Islet precursor cell (in vitro differentiated cells): ENCODE data around the gene ADGRG7.

ENCODE experiments used
- DNase-seq: peaks from one replicate; pipeline ENCODE4 v3.0.0-alpha.2; 2018

ADGRG7 gene

GRCh38 chr3:100600181-100601042 is 9.0 kb upstream of the ADGRG7 start:
- DNase-seq: no peak

GRCh38 chr3:100602506-100603444 is 6.6 kb upstream of the ADGRG7 start:
- DNase-seq: no peak

- peak; percentile 64 for DNase-seq
Observed at GRCh38 chr3:100603469-100603868, 5.9 kb upstream of the ADGRG7 start.

- no peak for DNase-seq
Observed at GRCh38 chr3:100605358-100605757, 4.0 kb upstream of the ADGRG7 start.

GRCh38 chr3:100606894-100607512 is 2.4 kb upstream of the ADGRG7 start:
- no peak for DNase-seq

- DNase-seq: no peak
Observed at GRCh38 chr3:100609963-100610362, 562 bp downstream of the ADGRG7 start.

GRCh38 chr3:100611221-100611620 is 1.8 kb downstream of the ADGRG7 start:
- no peak for DNase-seq

- no peak for DNase-seq
Observed at GRCh38 chr3:100613721-100614390, 4.5 kb downstream of the ADGRG7 start.

- DNase-seq: no peak
Observed at GRCh38 chr3:100614941-100615340, 5.5 kb downstream of the ADGRG7 start.

- no peak for DNase-seq
Observed at GRCh38 chr3:100615684-100616083, 6.3 kb downstream of the ADGRG7 start.

GRCh38 chr3:100621251-100621650 is 11.8 kb downstream of the ADGRG7 start:
- DNase-seq: no peak

- DNase-seq: no peak
Observed at GRCh38 chr3:100627491-100627890, 18.1 kb downstream of the ADGRG7 start.

GRCh38 chr3:100629421-100630127 is 20.2 kb downstream of the ADGRG7 start:
- no peak for DNase-seq

- DNase-seq: no peak
Observed at GRCh38 chr3:100630664-100631063, 21.3 kb downstream of the ADGRG7 start.

- DNase-seq: no peak
Observed at GRCh38 chr3:100631236-100631635, 21.8 kb downstream of the ADGRG7 start.

- no peak for DNase-seq
Observed at GRCh38 chr3:100634493-100635272, 25.3 kb downstream of the ADGRG7 start.

GRCh38 chr3:100635273-100635701 is 25.9 kb downstream of the ADGRG7 start:
- DNase-seq: no peak

- DNase-seq: no peak
Observed at GRCh38 chr3:100637197-100637631, 27.8 kb downstream of the ADGRG7 start.

- no peak for DNase-seq
Observed at GRCh38 chr3:100640633-100641032, 31.2 kb downstream of the ADGRG7 start.

- DNase-seq: no peak
Observed at GRCh38 chr3:100641471-100642032, 32.2 kb downstream of the ADGRG7 start.

- no peak for DNase-seq
Observed at GRCh38 chr3:100645913-100646312, 36.5 kb downstream of the ADGRG7 start.
